Kidney (tissue), 14 donors: ENCODE data around the gene IPCEF1. TPM values are rescaled to one million over a fixed set of nuclear protein-coding genes. Genes with fewer than 3 reads are reported as not detected.
"Not testable (repeated sequence)": the region's sequence is repeated elsewhere in the genome, so short reads cannot be mapped to it uniquely, and the experiment has no call there.

Experiments
- DNase-seq, 5 donors: peaks; one replicate each; pipeline ENCODE4 v3.0.0-alpha.2; 2013 to 2020
- FAIRE-seq: peaks from 2 replicates; lab custom pipeline; 2012; peaks lifted over from hg19 to GRCh38; lab: Jason Lieb, UNC
- H3K27ac ChIP-seq, 2 donors: one replicate each; pipeline ENCODE4 v1.7.0; 2013; ENCODE audit warnings: low read depth in 2 of 2, low read length in 2 of 2, inconsistent platforms in 1 of 2
- H3K27me3 ChIP-seq: one replicate; pipeline ENCODE4 v1.7.1; 2013; ENCODE audit warnings: low read length, inconsistent platforms; ENCODE audit not compliant: control insufficient read depth, insufficient read depth
- H3K36me3 ChIP-seq, 3 donors: one replicate each; pipeline versions ENCODE4 v1.7.0 to v1.7.1; 2013; ENCODE audit warnings: low read length in 3 of 3, control low read depth in 1 of 3, inconsistent platforms in 1 of 3; ENCODE audit not compliant: insufficient read depth in 3 of 3, control insufficient read depth in 2 of 3
- H3K4me1 ChIP-seq, 3 donors: one replicate each; pipeline versions ENCODE4 v1.7.0 to v1.7.1; 2013; ENCODE audit warnings: low read length in 3 of 3, inconsistent platforms in 1 of 3, low read depth in 1 of 3; ENCODE audit not compliant: control insufficient read depth in 2 of 3, insufficient read depth in 2 of 3
- H3K4me3 ChIP-seq, 3 donors: one replicate each; pipeline versions ENCODE4 v1.7.0 to v1.8.1; 2013; ENCODE audit warnings: low read length in 3 of 3, control low read depth in 1 of 3, inconsistent platforms in 1 of 3
- H3K9ac ChIP-seq, 3 donors: one replicate each; pipeline versions ENCODE4 v1.7.0 to v1.7.1; 2013; ENCODE audit warnings: low read length in 3 of 3, control low read depth in 1 of 3, inconsistent platforms in 1 of 3
- H3K9me3 ChIP-seq, 3 donors: one replicate each; pipeline versions ENCODE4 v1.7.0 to v1.7.1; 2013; ENCODE audit warnings: low read length in 3 of 3, control low read depth in 1 of 3, inconsistent platforms in 1 of 3; ENCODE audit not compliant: control insufficient read depth in 2 of 3, insufficient read depth in 1 of 3
- CTCF ChIP-seq: IDR thresholded peaks from 3 replicates; pipeline ENCODE4 v1.5.1; 2012; ENCODE audit warnings: mild to moderate bottlenecking, moderate library complexity, borderline replicate concordance; ENCODE audit not compliant: insufficient read depth; ENCODE audit errors: extremely low read depth
- intact Hi-C: fragments of 100-400 bp; cut with DNase I; formaldehyde crosslinking; loops from one replicate; pipeline ENCODE4 v1.11.1; 2022
- polyA plus RNA-seq: library from polyadenylated mRNA; stranded (reverse); fragments of 350-450 nt; fragmentation: Illumina TruSeq; extraction: RNeasy Lipid Tissue Mini Kit (QIAGEN cat#74804); gene quantifications from one replicate; pipeline ENCODE4 v1.2.3, GENCODE V29; 2014; ENCODE audit warnings: low read depth, low replicate concordance; ENCODE audit not compliant: insufficient read depth
- total RNA-seq: library from RNA; stranded (reverse); fragmentation: NEBNext Ultra II Directional; extraction: Animal tissue kit (Norgen Biotek cat#: 25700); gene quantifications from one replicate; pipeline ENCODE4 v1.2.1, GENCODE V29; 2021
- donor health status: control.
- donor health status: control.
- donor health status: control.
- donor health status: control.
- donor health status: control.
- donor health status: DM: yes; HTN: yes; CAD: no.
- donor health status: Normal renal cell carcinoma (clear cell type).

The IPCEF1 gene
- total and polyA plus RNA-seq, 2 donors from 2014 or later, result 2.7 to 25.9 TPM

- no peak for TF ChIP-seq CTCF
- DNase-seq (no peak), FAIRE-seq (no peak)
- Histone ChIP-seq H3K36me3 (peaks cover 0 to 4% (median 0%) of the 10 kb centered on the region in 3 donors), H3K4me3 (no peak overlapping the region), H3K27ac (no peak overlapping the region), H3K27me3 (no peaks in the 10 kb centered on the region), H3K4me1 (peaks cover 0 to 2% (median 2%) of the 10 kb centered on the region in 3 donors), H3K9me3 (no peaks in the 10 kb centered on the region), H3K9ac (no peak overlapping the region)
- intact Hi-C loops, result no loop called here
These were observed 154.3 kb downstream of the IPCEF1 start for GRCh38 chr6:154202339-154202738.

DNA sequence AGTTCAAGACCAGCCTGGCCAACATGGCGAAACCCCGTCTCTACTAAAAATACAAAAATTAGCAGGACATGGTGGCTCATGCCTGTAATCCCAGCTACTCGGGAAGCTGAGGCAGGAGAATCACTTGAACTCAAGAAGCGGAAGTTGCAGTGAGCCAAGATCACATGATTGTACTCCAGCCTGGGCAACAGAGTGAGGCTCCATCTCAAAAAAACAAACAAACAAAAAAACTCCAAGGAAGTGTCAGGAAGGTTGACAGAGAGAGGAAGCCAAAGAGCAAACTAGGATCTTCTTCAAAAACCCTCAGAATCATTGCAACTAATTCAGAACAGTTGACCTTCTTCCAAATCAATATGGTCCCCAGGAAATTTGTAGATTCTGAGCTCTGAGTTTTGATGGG lies 154.9 kb downstream of the IPCEF1 start:
- H3K4me1 ChIP-seq, H3K27me3 ChIP-seq, H3K36me3 ChIP-seq, intact Hi-C loops, H3K9ac ChIP-seq, FAIRE-seq, H3K4me3 ChIP-seq, DNase-seq, H3K27ac ChIP-seq, H3K9me3 ChIP-seq: not testable (repeated sequence)

DNA sequence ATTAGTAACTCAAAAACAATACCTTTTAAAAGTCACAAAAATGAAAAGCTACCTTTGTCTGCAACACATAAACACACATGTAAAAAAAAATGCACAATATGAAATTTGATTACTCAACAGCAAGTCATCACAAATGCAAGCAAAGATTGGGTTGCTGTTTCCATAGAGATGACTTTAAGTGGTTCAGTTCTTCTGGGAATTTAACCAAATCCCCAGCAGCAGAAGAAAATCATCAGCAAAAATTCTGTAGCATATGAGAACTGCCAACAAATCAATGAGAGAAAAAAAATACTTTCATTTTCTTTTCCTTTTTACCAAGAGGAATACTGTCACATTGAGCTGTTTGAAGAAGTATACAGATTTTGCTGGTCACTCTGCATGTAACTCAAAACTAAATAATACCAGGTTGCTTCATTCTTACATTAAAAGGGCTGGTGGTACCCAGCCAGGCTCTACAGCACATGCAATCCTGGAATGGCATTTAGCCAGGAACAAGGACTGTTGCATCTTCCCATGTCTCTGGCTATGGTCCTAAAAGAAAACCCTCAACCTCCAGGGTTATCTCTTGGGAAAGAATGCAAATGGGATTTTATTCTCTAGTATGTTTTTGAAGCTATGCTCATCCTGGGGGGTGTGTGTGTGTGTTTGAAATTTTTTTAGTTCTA lies 159.3 kb downstream of the IPCEF1 start:
- no peak for FAIRE-seq

More for the DNA sequence above, 159.3 kb downstream of the IPCEF1 start:
- peak in 1 of 5 donors; percentile 65 for DNase-seq
- Histone ChIP-seq H3K9ac (no peak overlapping the region), H3K4me3 (no peak overlapping the region), H3K36me3 (peaks cover 0 to 4% (median 0%) of the 10 kb centered on the region in 3 donors), H3K27me3 (no peaks in the 10 kb centered on the region), H3K9me3 (no peaks in the 10 kb centered on the region), H3K4me1 (peaks cover 0 to 2% (median 0%) of the 10 kb centered on the region in 3 donors), H3K27ac (no peak overlapping the region)
- intact Hi-C loops, result no loop called here
- no peak for TF ChIP-seq CTCF
